ENCODE results near the gene CPVL. TPM values are rescaled to one million over a fixed set of nuclear protein-coding genes. Genes with fewer than 3 reads are reported as not detected.

Gene CPVL
- total and polyA plus RNA-seq, 2 of the 4 experiments (the other 2 are of a cell fraction) = not detected

DNA sequence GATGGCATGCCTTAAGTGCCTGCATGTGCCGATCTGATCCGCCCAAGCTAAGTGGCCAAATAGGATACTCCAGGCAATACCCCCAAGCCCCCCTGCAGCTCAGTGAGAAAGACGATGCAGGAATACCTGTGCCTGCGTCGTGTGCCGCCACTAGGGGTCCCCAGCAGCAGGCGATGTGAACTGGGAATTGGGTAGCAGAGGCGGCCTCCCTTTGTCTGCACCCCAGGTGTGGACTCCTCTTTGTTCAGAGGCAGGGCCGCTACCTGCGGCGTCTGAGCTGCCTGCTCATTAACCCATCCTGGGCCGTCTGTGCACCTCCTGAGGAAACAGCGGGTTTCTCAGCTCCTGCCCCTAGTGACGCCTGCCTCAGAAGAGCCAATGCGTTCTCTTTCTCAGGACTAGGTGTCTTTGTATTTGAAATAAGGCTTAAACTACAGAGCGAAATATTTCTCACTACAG lies 43.4 kb upstream of the CPVL start:
- H2AFZ ChIP-seq (replicated peaks; ENCODE audit: low read length, poor library complexity) = no peak overlapping the region
- no peak overlapping the region for H2BK15ac ChIP-seq (ENCODE audit: low read depth, low read length)
- H3K79me1 ChIP-seq (ENCODE audit: low read depth in 1 of 2, low read length in 2 of 2) = no peaks in the 10 kb centered on the region
- no peak overlapping the region for H4K91ac ChIP-seq (ENCODE audit: insufficient read depth, low read depth, low read length)
- no peak overlapping the region for H3K18ac ChIP-seq (ENCODE audit: low read depth, low read length)
- H3K27me3 ChIP-seq (ENCODE audit: control insufficient read depth, insufficient read depth, low read length) = peaks cover 19% of the 10 kb centered on the region
- H4K8ac ChIP-seq (ENCODE audit: low read depth in 2 of 2, low read length in 2 of 2) = no peak overlapping the region
- H4K20me1 ChIP-seq (ENCODE audit: insufficient read depth, low read length) = no peaks in the 10 kb centered on the region
- no peak overlapping the region for H3K9ac ChIP-seq (ENCODE audit: low read depth, low read length)
- H3K14ac ChIP-seq (replicated peaks; ENCODE audit: low read depth, low read length) = no peak overlapping the region
- no peak overlapping the region for H3K56ac ChIP-seq (ENCODE audit: extremely low read depth, insufficient read depth, low read length)
- H2BK120ac ChIP-seq (ENCODE audit: low read depth, low read length) = no peak overlapping the region
- H3K27ac ChIP-seq (ENCODE audit: insufficient read depth, low read length) = no peak overlapping the region
- intact Hi-C loops (cut with micrococcal nuclease) = loop anchor here (1.0 kb wide), 1 partner anchor 219 kb away; no protein-coding TSS in a partner anchor
- H3K4me2 ChIP-seq (ENCODE audit: low read depth, low read length) = no peak overlapping the region
- H3K36me3 ChIP-seq (ENCODE audit: control insufficient read depth, insufficient read depth, low read length) = no peaks in the 10 kb centered on the region
- no peak overlapping the region for H3K4ac ChIP-seq (ENCODE audit: low read depth, low read length)
- ChIA-PET POLR2A (ENCODE audit: unreplicated experiment) (no interaction called here), CTCF (interaction anchor here (0.6 to 1.2 kb wide), 2 partner anchors 9 to 89 kb away, joined by 4 read pairs; no protein-coding TSS in a partner anchor)
- DNase-seq (no peak), ATAC-seq (ENCODE audit: low read depth) (peak; percentile 69; the same call in 1 of the 2 replicates)
- 3% methylated on average over 5 of the region's 16 CpGs; no CpG with 5 or more reads in 1 of the 2 experiments for WGBS, 2 experiments (ENCODE audit: extremely low coverage in 2 of 2, insufficient read length in 1 of 2)
- H2AK5ac ChIP-seq (ENCODE audit: low read depth, low read length) = no peak overlapping the region
- H2BK5ac ChIP-seq (ENCODE audit: low read depth, low read length, poor library complexity, severe bottlenecking) = no peak overlapping the region
- H3K23ac ChIP-seq (ENCODE audit: low read depth, low read length) = no peak overlapping the region
- dilution Hi-C loops (cut with HindIII; ENCODE audit: low sequenced_read_pairs, unreplicated experiment) = no loop called here
- no peak overlapping the region for H2AK9ac ChIP-seq (replicated peaks; ENCODE audit: low read depth, low read length, poor library complexity)
- no peaks in the 10 kb centered on the region for H3K9me3 ChIP-seq (ENCODE audit: control insufficient read depth, insufficient read depth, low read length)
- H3K4me1 ChIP-seq (ENCODE audit: control insufficient read depth, insufficient read depth, low read length) = no peaks in the 10 kb centered on the region
- H2BK20ac ChIP-seq (ENCODE audit: low read depth, low read length) = no peak overlapping the region
- H3K4me3 ChIP-seq (ENCODE audit: insufficient read depth, low read depth, low read length) = no peak overlapping the region
- H3K9me1 ChIP-seq (ENCODE audit: insufficient read depth, low read length) = no peaks in the 10 kb centered on the region
- in situ Hi-C loops (cut with MboI; ENCODE audit: low sequenced_read_pairs) = no loop called here
- H4K5ac ChIP-seq (ENCODE audit: low read depth, low read length) = no peak overlapping the region
- no TSS peak for BruUV-seq (replicated peaks)
- TF ChIP-seq, protein P1, sequence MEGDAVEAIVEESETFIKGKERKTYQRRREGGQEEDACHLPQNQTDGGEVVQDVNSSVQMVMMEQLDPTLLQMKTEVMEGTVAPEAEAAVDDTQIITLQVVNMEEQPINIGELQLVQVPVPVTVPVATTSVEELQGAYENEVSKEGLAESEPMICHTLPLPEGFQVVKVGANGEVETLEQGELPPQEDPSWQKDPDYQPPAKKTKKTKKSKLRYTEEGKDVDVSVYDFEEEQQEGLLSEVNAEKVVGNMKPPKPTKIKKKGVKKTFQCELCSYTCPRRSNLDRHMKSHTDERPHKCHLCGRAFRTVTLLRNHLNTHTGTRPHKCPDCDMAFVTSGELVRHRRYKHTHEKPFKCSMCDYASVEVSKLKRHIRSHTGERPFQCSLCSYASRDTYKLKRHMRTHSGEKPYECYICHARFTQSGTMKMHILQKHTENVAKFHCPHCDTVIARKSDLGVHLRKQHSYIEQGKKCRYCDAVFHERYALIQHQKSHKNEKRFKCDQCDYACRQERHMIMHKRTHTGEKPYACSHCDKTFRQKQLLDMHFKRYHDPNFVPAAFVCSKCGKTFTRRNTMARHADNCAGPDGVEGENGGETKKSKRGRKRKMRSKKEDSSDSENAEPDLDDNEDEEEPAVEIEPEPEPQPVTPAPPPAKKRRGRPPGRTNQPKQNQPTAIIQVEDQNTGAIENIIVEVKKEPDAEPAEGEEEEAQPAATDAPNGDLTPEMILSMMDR (conservative IDR thresholded peaks at IDR 0.05; ENCODE audit: low read depth, low read length) = peak; percentile 43
- TF ChIP-seq MAFK (IDR thresholded peaks at IDR 0.05; ENCODE audit: low read depth, low read length) = no peak

All from IMR-90 (cell line).